H9 (cell line): ENCODE results near the gene TPM4. TPM values are rescaled to one million over a fixed set of nuclear protein-coding genes. Genes with fewer than 3 reads are reported as not detected.
"Not testable (repeated sequence)": the region's sequence is repeated elsewhere in the genome, so short reads cannot be mapped to it uniquely, and the experiment has no call there.

Experiments
- DNase-seq: peaks from one replicate; pipeline ENCODE4 v3.0.0-alpha.2; 2017
- H2AFZ ChIP-seq: one replicate; pipeline ENCODE4 v1.6.1; 2013; ENCODE audit warnings: mild to moderate bottlenecking, low read length, control low read depth, moderate library complexity
- H2AK5ac ChIP-seq: 2 replicates; pipeline ENCODE4 v1.6.1; 2013; ENCODE audit warnings: low read length, control low read depth, mixed read lengths; ENCODE audit not compliant: insufficient read length
- H2BK120ac ChIP-seq: one replicate; pipeline ENCODE4 v1.6.1; 2013; ENCODE audit warnings: low read depth, mild to moderate bottlenecking, low read length, control low read depth, inconsistent platforms; ENCODE audit not compliant: poor library complexity, severe bottlenecking
- H2BK12ac ChIP-seq: 2 replicates; pipeline ENCODE4 v1.6.1; 2013; ENCODE audit warnings: low read length, control low read depth, mixed read lengths, low read depth; ENCODE audit not compliant: insufficient read length
- H2BK15ac ChIP-seq: 2 replicates; pipeline ENCODE4 v1.6.1; 2013; ENCODE audit warnings: low read depth, low read length, control low read depth
- H2BK20ac ChIP-seq: one replicate; pipeline ENCODE4 v1.6.1; 2013; ENCODE audit warnings: low read depth, mild to moderate bottlenecking, low read length, control low read depth, inconsistent platforms; ENCODE audit not compliant: poor library complexity, severe bottlenecking
- H2BK5ac ChIP-seq: 2 replicates; pipeline ENCODE4 v1.6.1; 2013; ENCODE audit warnings: low read length, control low read depth, mixed read lengths; ENCODE audit not compliant: insufficient read length
- H3K14ac ChIP-seq: 2 replicates; pipeline ENCODE4 v1.6.1; 2013; ENCODE audit warnings: low read length, control low read depth; ENCODE audit not compliant: insufficient read depth
- H3K18ac ChIP-seq: 2 replicates; pipeline ENCODE4 v1.6.1; 2013; ENCODE audit warnings: low read depth, mild to moderate bottlenecking, mixed read lengths, low read length, control low read depth; ENCODE audit not compliant: insufficient read length
- H3K23ac ChIP-seq: 2 replicates; pipeline ENCODE4 v1.6.1; 2013; ENCODE audit warnings: low read length, control low read depth, mixed read lengths, low read depth; ENCODE audit not compliant: insufficient read length
- H3K23me2 ChIP-seq: 2 replicates; pipeline ENCODE4 v1.6.1; 2013; ENCODE audit warnings: low read depth, mild to moderate bottlenecking, mixed read lengths, low read length, control low read depth; ENCODE audit not compliant: insufficient read length, poor library complexity, severe bottlenecking
- H3K27ac ChIP-seq: 2 replicates; pipeline ENCODE4 v1.5.1; 2013; ENCODE audit warnings: low read length, control low read depth, mixed read lengths, low read depth; ENCODE audit not compliant: insufficient read length
- H3K27me3 ChIP-seq: 2 replicates; pipeline ENCODE4 v1.6.1; 2013; ENCODE audit warnings: low read length, control low read depth, inconsistent platforms; ENCODE audit not compliant: insufficient read depth
- H3K4ac ChIP-seq: 2 replicates; pipeline ENCODE4 v1.6.1; 2013; ENCODE audit warnings: low read depth, mild to moderate bottlenecking, control low read depth, inconsistent platforms, low read length, moderate library complexity
- H3K4me1 ChIP-seq: 2 replicates; pipeline ENCODE4 v1.6.1; 2013; ENCODE audit warnings: low read length, control low read depth, inconsistent platforms; ENCODE audit not compliant: insufficient read depth
- H3K4me2 ChIP-seq: 2 replicates; pipeline ENCODE4 v1.6.1; 2013; ENCODE audit warnings: low read length, control low read depth, mixed read lengths; ENCODE audit not compliant: insufficient read length, insufficient read depth
- H3K56ac ChIP-seq: 2 replicates; pipeline ENCODE4 v1.6.1; 2013; ENCODE audit warnings: low read depth, mild to moderate bottlenecking, mixed read lengths, low read length, control low read depth; ENCODE audit not compliant: insufficient read length
- H3K79me1 ChIP-seq: 2 replicates; pipeline ENCODE4 v1.6.1; 2013; ENCODE audit warnings: low read depth, mild to moderate bottlenecking, moderate library complexity, low read length, control low read depth, inconsistent platforms; ENCODE audit not compliant: insufficient read depth, poor library complexity, severe bottlenecking
- H3K79me2 ChIP-seq: 2 replicates; pipeline ENCODE4 v1.6.1; 2013; ENCODE audit warnings: low read length, control low read depth, inconsistent platforms; ENCODE audit not compliant: insufficient read depth
- H3K9ac ChIP-seq: 2 replicates; pipeline ENCODE4 v1.6.1; 2013; ENCODE audit warnings: low read length, control low read depth, mixed read lengths; ENCODE audit not compliant: insufficient read length; ENCODE audit errors: extremely low read depth
- H3K9me3 ChIP-seq: one replicate; pipeline ENCODE4 v1.6.1; 2013; ENCODE audit warnings: low read depth, low read length, inconsistent platforms; ENCODE audit not compliant: control insufficient read depth
- H3T11ph ChIP-seq: one replicate; pipeline ENCODE4 v1.6.1; 2013; ENCODE audit warnings: mild to moderate bottlenecking, low read length, control low read depth, inconsistent platforms
- H4K20me1 ChIP-seq: one replicate; pipeline ENCODE4 v1.6.1; 2013; ENCODE audit not compliant: control insufficient read depth, insufficient read length, insufficient read depth
- H4K5ac ChIP-seq: 2 replicates; pipeline ENCODE4 v1.6.1; 2013; ENCODE audit warnings: low read depth, mild to moderate bottlenecking, mixed read lengths, low read length, control low read depth; ENCODE audit not compliant: insufficient read length
- H4K8ac ChIP-seq: replicated peaks from 2 replicates; pipeline ENCODE4 v1.6.1; 2013; ENCODE audit warnings: low read length, control low read depth, mixed read lengths, low read depth; ENCODE audit not compliant: insufficient read length
- H4K91ac ChIP-seq: 2 replicates; pipeline ENCODE4 v1.6.1; 2013; ENCODE audit warnings: low read depth, mild to moderate bottlenecking, moderate library complexity, mixed read lengths, low read length, control low read depth; ENCODE audit not compliant: insufficient read length
- H3K27ac Mint-ChIP-seq, 3 experiments: 2 replicates in 2 of 3; 3 replicates in 1 of 3; pipeline ENCODE4 v1.8.0; 2020 to 2021; ENCODE audit warnings: mixed read lengths in 3 of 3, mild to moderate bottlenecking in 1 of 3, moderate library complexity in 1 of 3
- H3K27me3 Mint-ChIP-seq: 2 replicates; pipeline ENCODE4 v1.8.0; 2021; ENCODE audit warnings: low read depth, mild to moderate bottlenecking, moderate library complexity, mixed read lengths
- H3K36me3 Mint-ChIP-seq, 3 experiments: 2 replicates in 2 of 3; 3 replicates in 1 of 3; pipeline ENCODE4 v1.8.0; 2020 to 2021; ENCODE audit warnings: low read depth in 3 of 3, mixed read lengths in 3 of 3; ENCODE audit not compliant: insufficient read depth in 1 of 3
- H3K4me1 Mint-ChIP-seq, 2 experiments: 2 replicates each; pipeline ENCODE4 v1.8.0; 2020; ENCODE audit warnings: mixed read lengths in 2 of 2
- H3K4me3 Mint-ChIP-seq, 2 experiments: 2 replicates in 1 of 2; 3 replicates in 1 of 2; pipeline ENCODE4 v1.8.0; 2020 to 2021; ENCODE audit warnings: mild to moderate bottlenecking in 2 of 2, mixed read lengths in 2 of 2, moderate library complexity in 1 of 2
- H3K9me3 Mint-ChIP-seq, 2 experiments: 2 replicates in 1 of 2; 3 replicates in 1 of 2; pipeline ENCODE4 v1.8.0; 2020; ENCODE audit warnings: mild to moderate bottlenecking in 2 of 2, mixed read lengths in 2 of 2, moderate library complexity in 1 of 2
- WGBS: extraction: QIAGEN DNeasy Blood & Tissue Kit; methylation state at CpG from one replicate; pipeline ENCODE4 v1.1.7; 2013; ENCODE audit warnings: missing lambda C conversion rate, low lambda C conversion rate, mixed read lengths; ENCODE audit not compliant: insufficient read length; ENCODE audit errors: extremely low coverage; 5-methylcytosine and 5-hydroxymethylcytosine counted together
- total RNA-seq: library from RNA; stranded (reverse); gene quantifications from 2 replicates; pipeline ENCODE4 v1.2.1, GENCODE V29; 2021
- TF ChIP-seq, protein P1 (sequence below): fragments of 200-600 bp; sonication (generic); conservative IDR thresholded peaks from 3 replicates; pipeline ENCODE4 v1.8.0; 2021; ENCODE audit warnings: antibody characterized with exemption, mild to moderate bottlenecking

TPM4 gene
- total RNA-seq, 1 experiment from 2014 or later: 431 TPM

DNA sequence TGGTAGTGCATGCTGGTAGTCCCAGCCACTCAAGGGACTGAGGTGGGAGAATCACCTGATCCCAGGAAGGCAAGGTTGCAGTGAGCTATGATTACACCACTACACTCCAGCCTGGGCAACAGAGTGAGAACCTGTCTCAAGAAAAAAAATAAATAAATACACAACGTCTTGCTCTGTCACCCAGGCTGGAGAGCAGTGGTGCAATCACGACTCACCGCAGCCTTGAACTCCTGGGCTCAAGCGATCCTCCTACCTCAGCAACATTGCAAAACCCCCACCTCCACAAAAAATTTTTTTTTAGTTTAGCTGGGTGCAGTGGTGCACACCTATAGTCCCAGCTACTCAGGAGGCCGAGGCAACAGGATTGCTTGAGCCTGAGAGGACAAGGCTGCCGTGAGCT, 8.8 kb downstream of the TPM4 start:
- no peak overlapping the region for H4K5ac ChIP-seq
- Mint-ChIP-seq H3K36me3 (peaks cover 66 to 98% (median 89%) of the 10 kb centered on the region in 3 experiments), H3K27me3 (no peaks in the 10 kb centered on the region), H3K4me1 (peaks cover 0 to 5% of the 10 kb centered on the region in 2 experiments; a peak in 1 of 4 replicates), H3K4me3 (no peak overlapping the region), H3K27ac (0 out of 7 replicates have a peak overlapping the region, but pooled peaks of 1 of the 3 experiments have one; percentile 40), H3K9me3 (no peaks in the 10 kb centered on the region; a peak in 1 of 5 replicates)
- H3K79me2 ChIP-seq: peaks cover 16% of the 10 kb centered on the region; the same call in 1 of the 2 replicates
- H4K8ac ChIP-seq: no peak overlapping the region
- WGBS: no CpG with 5 or more reads among the region's 6 CpGs
- no peak overlapping the region for H2BK20ac ChIP-seq
- H2BK15ac ChIP-seq: no peak overlapping the region
- no peaks in the 10 kb centered on the region for H3K27me3 ChIP-seq
- H3K9me3 ChIP-seq: no peaks in the 10 kb centered on the region
- no peaks in the 10 kb centered on the region for H3K4me1 ChIP-seq
- H3K9ac ChIP-seq: no peak overlapping the region
- H2BK5ac ChIP-seq: no peak overlapping the region
- H3K14ac ChIP-seq: no peak overlapping the region
- H2AFZ ChIP-seq: no peak overlapping the region
- no peaks in the 10 kb centered on the region for H3K23me2 ChIP-seq
- no peak overlapping the region for H3K27ac ChIP-seq
- H3K4me2 ChIP-seq: no peak overlapping the region
- no peak overlapping the region for H3T11ph ChIP-seq
- H2BK120ac ChIP-seq: no peak overlapping the region
- H4K91ac ChIP-seq: no peak overlapping the region
- no peak overlapping the region for H2AK5ac ChIP-seq
- no peak overlapping the region for H3K18ac ChIP-seq
- TF ChIP-seq, protein P1, sequence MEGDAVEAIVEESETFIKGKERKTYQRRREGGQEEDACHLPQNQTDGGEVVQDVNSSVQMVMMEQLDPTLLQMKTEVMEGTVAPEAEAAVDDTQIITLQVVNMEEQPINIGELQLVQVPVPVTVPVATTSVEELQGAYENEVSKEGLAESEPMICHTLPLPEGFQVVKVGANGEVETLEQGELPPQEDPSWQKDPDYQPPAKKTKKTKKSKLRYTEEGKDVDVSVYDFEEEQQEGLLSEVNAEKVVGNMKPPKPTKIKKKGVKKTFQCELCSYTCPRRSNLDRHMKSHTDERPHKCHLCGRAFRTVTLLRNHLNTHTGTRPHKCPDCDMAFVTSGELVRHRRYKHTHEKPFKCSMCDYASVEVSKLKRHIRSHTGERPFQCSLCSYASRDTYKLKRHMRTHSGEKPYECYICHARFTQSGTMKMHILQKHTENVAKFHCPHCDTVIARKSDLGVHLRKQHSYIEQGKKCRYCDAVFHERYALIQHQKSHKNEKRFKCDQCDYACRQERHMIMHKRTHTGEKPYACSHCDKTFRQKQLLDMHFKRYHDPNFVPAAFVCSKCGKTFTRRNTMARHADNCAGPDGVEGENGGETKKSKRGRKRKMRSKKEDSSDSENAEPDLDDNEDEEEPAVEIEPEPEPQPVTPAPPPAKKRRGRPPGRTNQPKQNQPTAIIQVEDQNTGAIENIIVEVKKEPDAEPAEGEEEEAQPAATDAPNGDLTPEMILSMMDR: no peak
- H3K79me1 ChIP-seq: peaks cover 4% of the 10 kb centered on the region
- no peak overlapping the region for H2BK12ac ChIP-seq
- H3K23ac ChIP-seq: no peak overlapping the region
- DNase-seq: no peak
- H3K4ac ChIP-seq: no peak overlapping the region
- H3K56ac ChIP-seq: no peak overlapping the region
- no peaks in the 10 kb centered on the region for H4K20me1 ChIP-seq

DNA sequence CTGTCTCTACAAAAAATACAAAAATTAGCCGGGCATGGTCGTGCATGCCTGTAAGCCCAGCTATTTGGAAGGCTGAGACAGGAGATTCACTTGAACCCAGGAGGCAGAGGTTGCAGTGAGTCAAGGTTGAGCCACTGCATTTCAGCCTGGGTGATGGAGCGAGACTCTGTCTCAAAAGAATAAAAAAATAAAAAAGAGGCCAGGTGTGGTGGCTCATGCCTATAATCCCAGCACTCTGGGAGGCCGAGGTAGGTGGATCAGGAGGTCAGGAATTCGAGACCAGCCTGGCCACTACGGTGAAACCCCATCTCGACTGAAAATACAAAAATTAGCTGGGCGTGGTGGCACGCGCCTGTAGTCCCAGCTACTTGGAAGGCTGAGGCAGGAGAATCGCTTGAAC, 11.1 kb downstream of the TPM4 start:
- H3K4me3 Mint-ChIP-seq, H3K4me1 ChIP-seq, H3K27me3 ChIP-seq, H3K23me2 ChIP-seq, H3K9me3 Mint-ChIP-seq, H2BK120ac ChIP-seq, H3K9ac ChIP-seq, H4K20me1 ChIP-seq, H2BK12ac ChIP-seq, H4K8ac ChIP-seq, H2AFZ ChIP-seq, H3T11ph ChIP-seq, DNase-seq, H4K5ac ChIP-seq, H4K91ac ChIP-seq, H3K4ac ChIP-seq, H3K4me2 ChIP-seq, H3K9me3 ChIP-seq, H3K56ac ChIP-seq, H3K27ac Mint-ChIP-seq, H2BK15ac ChIP-seq, H3K18ac ChIP-seq, H2BK5ac ChIP-seq, H3K4me1 Mint-ChIP-seq, H3K79me2 ChIP-seq, H3K27ac ChIP-seq, H3K23ac ChIP-seq, H2AK5ac ChIP-seq, H3K14ac ChIP-seq, H3K27me3 Mint-ChIP-seq, H2BK20ac ChIP-seq, H3K79me1 ChIP-seq: not testable (repeated sequence)
- no CpG with 5 or more reads among the region's 11 CpGs for WGBS
- H3K36me3 Mint-ChIP-seq: peaks cover 70 to 98% (median 95%) of the 10 kb centered on the region in 3 experiments
